Keratinocyte (primary cell): ENCODE measurements around the gene RFC1. TPM values are rescaled to one million over a fixed set of nuclear protein-coding genes. Genes with fewer than 3 reads are reported as not detected.

ENCODE experiments used
- DNase-seq: peaks from one replicate; pipeline ENCODE4 v3.0.0-alpha.2; 2011; ENCODE audit warnings: low read depth, missing footprints, low spot score
- FAIRE-seq: peaks from 2 replicates; lab custom pipeline; 2011; peaks lifted over from hg19 to GRCh38; lab: Jason Lieb, UNC
- H2AFZ ChIP-seq: 2 replicates; pipeline ENCODE4 v1.6.0; 2012; ENCODE audit warnings: low read length, control low read depth, inconsistent platforms; ENCODE audit not compliant: control insufficient read depth
- H3K27ac ChIP-seq: 2 replicates; pipeline ENCODE4 v1.5.1; 2011; ENCODE audit warnings: low read length; ENCODE audit not compliant: control insufficient read depth, insufficient read depth
- H3K27me3 ChIP-seq: 3 replicates; pipeline ENCODE4 v1.6.0; 2011; ENCODE audit warnings: low read length; ENCODE audit not compliant: control insufficient read depth, insufficient read depth; ENCODE audit errors: extremely low read depth
- H3K36me3 ChIP-seq, 2 experiments: 2 replicates in 1 of 2; 3 replicates in 1 of 2; pipeline ENCODE4 v1.5.1; 2011; ENCODE audit warnings: low read length in 2 of 2, mild to moderate bottlenecking in 1 of 2; ENCODE audit not compliant: control insufficient read depth in 2 of 2, insufficient read depth in 2 of 2; ENCODE audit errors: extremely low read depth in 1 of 2
- H3K4me1 ChIP-seq: 3 replicates; pipeline ENCODE4 v1.5.1; 2011; ENCODE audit warnings: low read length; ENCODE audit not compliant: control insufficient read depth, insufficient read depth; ENCODE audit errors: extremely low read depth
- H3K4me2 ChIP-seq: 3 replicates; pipeline ENCODE4 v1.6.0; 2011; ENCODE audit warnings: low read depth, low read length; ENCODE audit not compliant: control insufficient read depth, insufficient read depth; ENCODE audit errors: extremely low read depth
- H3K4me3 ChIP-seq, 3 experiments: fragments of 200-600 bp in 1 of 3; sonication (generic) in 1 of 3; 2 replicates in 2 of 3; 3 replicates in 1 of 3; pipeline ENCODE4 v1.5.1; 2011 to 2016; ENCODE audit warnings: low read length in 3 of 3, mild to moderate bottlenecking in 3 of 3, control low read depth in 2 of 3, inconsistent platforms in 1 of 3, low read depth in 1 of 3, mixed read lengths in 1 of 3, mixed run types in 1 of 3, moderate library complexity in 1 of 3; ENCODE audit not compliant: control insufficient read depth in 2 of 3, insufficient read depth in 2 of 3; ENCODE audit errors: extremely low read depth in 1 of 3
- H3K79me2 ChIP-seq: 2 replicates; pipeline ENCODE4 v1.6.0; 2012; ENCODE audit warnings: low read length; ENCODE audit not compliant: control insufficient read depth, insufficient read depth
- H3K9ac ChIP-seq: 3 replicates; pipeline ENCODE4 v1.6.0; 2011; ENCODE audit warnings: low read length; ENCODE audit not compliant: control insufficient read depth, insufficient read depth; ENCODE audit errors: extremely low read depth
- H3K9me1 ChIP-seq: 3 replicates; pipeline ENCODE4 v1.6.0; 2011; ENCODE audit warnings: low read length; ENCODE audit not compliant: control insufficient read depth, insufficient read depth; ENCODE audit errors: extremely low read depth
- H3K9me3 ChIP-seq: 2 replicates; pipeline ENCODE4 v1.5.1; 2012; ENCODE audit warnings: low read depth, low read length; ENCODE audit not compliant: control insufficient read depth
- H4K20me1 ChIP-seq: 3 replicates; pipeline ENCODE4 v1.6.0; 2011; ENCODE audit warnings: low read length; ENCODE audit not compliant: control insufficient read depth, insufficient read depth; ENCODE audit errors: extremely low read depth
- CTCF ChIP-seq, 3 experiments: IDR thresholded peaks in 1 of 3; conservative IDR thresholded peaks in 1 of 3; optimal IDR thresholded peaks in 1 of 3; 2 replicates in 2 of 3; 3 replicates in 1 of 3; pipeline versions ENCODE3 to v1.5.1; 2011; ENCODE audit warnings: low read length in 3 of 3, mild to moderate bottlenecking in 3 of 3, moderate library complexity in 2 of 3, control low read depth in 1 of 3, inconsistent platforms in 1 of 3; ENCODE audit not compliant: insufficient read depth in 2 of 3; ENCODE audit errors: extremely low read depth in 1 of 3
- EZH2 ChIP-seq: IDR thresholded peaks from one replicate; pipeline ENCODE4 v1.6.1; 2012; ENCODE audit warnings: inconsistent platforms, mild to moderate bottlenecking, low read length, moderate library complexity
- dilution Hi-C: fragments of 300-500 bp; cut with MboI; formaldehyde crosslinking; loops from one replicate; pipeline ENCODE4 v1.7.0; 2020; ENCODE audit warnings: low sequenced_read_pairs; ENCODE audit not compliant: extremely low pct_ligation_motif_present
- polyA plus RNA-seq, 5 experiments: library from polyadenylated mRNA; depleted of rRNA in 3 of 5; stranded (reverse) in 3 of 5; stranded (forward) in 1 of 5; unstranded in 1 of 5; fragments of >200 nt; gene quantifications; 1 replicate in 1 of 5; 2 replicates in 3 of 5; 3 replicates in 1 of 5; pipeline versions ENCODE4 v1.2.1 to v1.2.3, GENCODE V29; 2011 to 2012; ENCODE audit warnings: missing spikeins in 2 of 5, low read depth in 1 of 5, low replicate concordance in 1 of 5

The RFC1 gene
- polyA plus RNA-seq, 1 donor (not counting 4 experiments of a cell fraction or from before 2014, with no cell fraction given) = 17.4 TPM

GRCh38 chr4:39285853-39286252, 80.3 kb downstream of the RFC1 start:
- FAIRE-seq = no peak
- H4K20me1 ChIP-seq = no peaks in the 10 kb centered on the region
- no peak for DNase-seq
- dilution Hi-C loops = no loop called here
- TF ChIP-seq CTCF (optimal IDR thresholded peaks at IDR 0.05 in 1 of 3, IDR thresholded peaks at IDR 0.05 in 1 of 3, conservative IDR thresholded peaks at IDR 0.05 in 1 of 3; ENCODE audit: extremely low read depth in 1 of 3, insufficient read depth in 2 of 3, low read length in 3 of 3) (no peak), EZH2 (no peak)
- peaks cover 10 to 13% of the 10 kb centered on the region in 2 experiments for H3K36me3 ChIP-seq
- no peaks in the 10 kb centered on the region for H3K27me3 ChIP-seq
- no peak overlapping the region for H3K4me2 ChIP-seq
- H3K9ac ChIP-seq = no peak overlapping the region
- H3K9me3 ChIP-seq = no peaks in the 10 kb centered on the region
- H3K4me3 ChIP-seq = no peak overlapping the region
- H3K4me1 ChIP-seq = no peaks in the 10 kb centered on the region
- H2AFZ ChIP-seq = no peak overlapping the region
- H3K9me1 ChIP-seq = no peaks in the 10 kb centered on the region
- no peaks in the 10 kb centered on the region for H3K79me2 ChIP-seq
- no peak overlapping the region for H3K27ac ChIP-seq

- no peaks in the 10 kb centered on the region for H3K79me2 ChIP-seq
- H3K9ac ChIP-seq = no peak overlapping the region
- H3K27me3 ChIP-seq = no peaks in the 10 kb centered on the region
- dilution Hi-C loops = no loop called here
- H3K4me1 ChIP-seq = no peaks in the 10 kb centered on the region
- peaks cover 10 to 13% of the 10 kb centered on the region in 2 experiments for H3K36me3 ChIP-seq
- H4K20me1 ChIP-seq = no peaks in the 10 kb centered on the region
- H3K9me3 ChIP-seq = no peaks in the 10 kb centered on the region
- H3K9me1 ChIP-seq = no peaks in the 10 kb centered on the region
- no peak for DNase-seq
- H2AFZ ChIP-seq = no peak overlapping the region
- no peak overlapping the region for H3K4me3 ChIP-seq
- no peak overlapping the region for H3K27ac ChIP-seq
- FAIRE-seq = no peak
- TF ChIP-seq CTCF (optimal IDR thresholded peaks at IDR 0.05 in 1 of 3, IDR thresholded peaks at IDR 0.05 in 1 of 3, conservative IDR thresholded peaks at IDR 0.05 in 1 of 3; ENCODE audit: extremely low read depth in 1 of 3, insufficient read depth in 2 of 3, low read length in 3 of 3) = no peak
- no peak for TF ChIP-seq EZH2
- H3K4me2 ChIP-seq = no peak overlapping the region
These were observed 80.9 kb downstream of the RFC1 start for GRCh38 chr4:39285111-39285795.
